Epithelial cell of prostate (primary cell): Measurements from ENCODE around the gene KANSL2.
"Not testable (repeated sequence)": the region's sequence is repeated elsewhere in the genome, so short reads cannot be mapped to it uniquely, and the experiment has no call there.

Source experiments
- DNase-seq: peaks from one replicate; pipeline ENCODE4 v3.0.0-alpha.2; 2011; ENCODE audit warnings: low read depth, low spot score
- H3K27ac ChIP-seq: fragments of 450-650 bp; 2 replicates; pipeline ENCODE4 v1.5.1; 2017; ENCODE audit warnings: mild to moderate bottlenecking

Gene KANSL2, protein sequence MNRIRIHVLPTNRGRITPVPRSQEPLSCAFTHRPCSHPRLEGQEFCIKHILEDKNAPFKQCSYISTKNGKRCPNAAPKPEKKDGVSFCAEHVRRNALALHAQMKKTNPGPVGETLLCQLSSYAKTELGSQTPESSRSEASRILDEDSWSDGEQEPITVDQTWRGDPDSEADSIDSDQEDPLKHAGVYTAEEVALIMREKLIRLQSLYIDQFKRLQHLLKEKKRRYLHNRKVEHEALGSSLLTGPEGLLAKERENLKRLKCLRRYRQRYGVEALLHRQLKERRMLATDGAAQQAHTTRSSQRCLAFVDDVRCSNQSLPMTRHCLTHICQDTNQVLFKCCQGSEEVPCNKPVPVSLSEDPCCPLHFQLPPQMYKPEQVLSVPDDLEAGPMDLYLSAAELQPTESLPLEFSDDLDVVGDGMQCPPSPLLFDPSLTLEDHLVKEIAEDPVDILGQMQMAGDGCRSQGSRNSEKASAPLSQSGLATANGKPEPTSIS

DNA sequence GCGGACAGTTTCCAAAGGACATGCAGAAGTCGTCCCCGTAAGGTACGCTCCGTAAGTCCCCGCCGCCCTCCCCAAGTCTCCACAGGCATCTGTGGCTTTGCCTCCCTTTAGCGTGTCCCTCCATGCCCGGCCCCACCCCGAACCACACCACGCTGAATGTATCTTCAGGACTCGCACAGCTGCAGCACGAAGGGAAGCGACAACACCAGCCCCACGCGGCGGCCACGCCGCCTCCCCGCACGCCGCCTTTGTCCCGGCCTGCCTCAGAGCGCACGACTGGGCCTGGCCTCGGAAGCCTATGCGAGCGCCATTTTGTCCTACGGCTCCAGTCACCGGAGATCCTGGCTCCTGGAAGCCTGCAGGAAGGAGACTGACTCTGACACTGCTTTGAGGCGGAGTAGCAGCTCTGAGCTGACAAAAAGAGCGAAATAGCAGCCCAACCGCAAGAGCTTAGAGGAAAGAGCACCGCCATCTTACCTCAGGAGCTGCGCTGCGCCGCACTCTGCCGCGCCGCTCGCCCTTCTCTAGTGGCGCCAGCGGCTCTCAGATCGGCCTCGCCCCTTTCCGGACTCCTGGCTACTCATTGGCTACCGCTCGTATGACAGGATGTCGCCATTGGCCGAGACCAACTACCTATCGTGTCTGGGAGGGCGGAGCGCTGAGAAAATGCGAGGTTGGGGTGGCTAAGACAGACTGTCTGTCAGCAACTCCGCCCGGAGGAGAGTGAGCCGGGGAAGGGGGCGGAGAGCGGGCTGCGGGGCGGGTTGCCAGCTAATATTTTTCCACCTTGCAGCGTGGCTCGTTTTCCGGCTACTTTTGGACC lies at the start of gene KANSL2:
Gene KANSL2, minus strand, starts transcription at position 529 of the 823 bp plus-strand sequence. CDS start 606 bp downstream, outside the sequence.
- H3K27ac ChIP-seq, result peak within 1 kb of the TSS; percentile 65
- peak; percentile 96 for DNase-seq

GRCh38 chr12:48728807-48729206 lies 46.8 kb upstream of the KANSL2 start:
- no peak overlapping the region for H3K27ac ChIP-seq
- no peak for DNase-seq

GRCh38 chr12:48720737-48721136 lies 38.7 kb upstream of the KANSL2 start:
- DNase-seq, H3K27ac ChIP-seq: not testable (repeated sequence)

DNA sequence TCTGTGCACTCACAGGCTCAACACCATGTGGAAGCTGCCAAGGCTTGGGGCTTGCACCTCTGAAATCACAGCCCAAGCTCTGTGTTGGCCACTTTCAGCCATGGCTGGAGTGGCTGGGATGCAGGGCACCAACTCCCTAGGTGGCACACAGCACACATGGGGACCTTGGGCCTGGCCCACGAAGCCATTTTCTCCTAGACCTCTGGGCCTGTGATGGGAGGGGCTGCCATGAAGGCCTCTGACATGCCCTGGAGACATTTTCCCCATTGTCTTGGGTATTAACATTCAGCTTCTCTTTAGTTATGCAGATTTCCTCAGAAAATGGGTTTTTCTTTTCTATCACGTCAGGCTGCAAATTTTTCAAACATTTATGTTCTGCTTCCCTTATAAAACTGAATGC lies 38.1 kb upstream of the KANSL2 start:
- not testable (repeated sequence) for H3K27ac ChIP-seq, DNase-seq

GRCh38 chr12:48719002-48719401 lies 37.0 kb upstream of the KANSL2 start:
- DNase-seq, H3K27ac ChIP-seq: not testable (repeated sequence)

DNA sequence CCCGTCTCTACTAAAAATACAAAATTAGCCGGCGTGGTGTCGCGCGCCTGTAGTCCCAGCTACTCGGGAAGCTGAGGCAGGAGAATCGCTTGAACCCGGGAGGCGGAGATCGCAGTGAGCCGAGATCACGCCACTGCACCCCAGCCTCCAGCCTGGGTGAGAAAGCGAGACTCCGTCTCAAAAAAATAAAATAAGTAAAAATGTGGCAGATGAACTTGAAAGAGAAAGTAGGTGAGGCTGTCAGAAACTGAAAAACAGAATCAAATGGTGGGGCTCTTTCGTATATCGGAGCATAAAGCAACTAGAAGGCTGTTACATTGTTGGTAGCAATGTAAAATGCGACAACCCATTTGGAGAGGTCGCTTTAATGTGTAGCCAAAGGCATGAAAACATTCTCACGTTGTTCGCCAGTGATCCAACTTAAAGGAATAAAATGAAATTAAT lies 35.2 kb upstream of the KANSL2 start:
- no peak for DNase-seq

DNA sequence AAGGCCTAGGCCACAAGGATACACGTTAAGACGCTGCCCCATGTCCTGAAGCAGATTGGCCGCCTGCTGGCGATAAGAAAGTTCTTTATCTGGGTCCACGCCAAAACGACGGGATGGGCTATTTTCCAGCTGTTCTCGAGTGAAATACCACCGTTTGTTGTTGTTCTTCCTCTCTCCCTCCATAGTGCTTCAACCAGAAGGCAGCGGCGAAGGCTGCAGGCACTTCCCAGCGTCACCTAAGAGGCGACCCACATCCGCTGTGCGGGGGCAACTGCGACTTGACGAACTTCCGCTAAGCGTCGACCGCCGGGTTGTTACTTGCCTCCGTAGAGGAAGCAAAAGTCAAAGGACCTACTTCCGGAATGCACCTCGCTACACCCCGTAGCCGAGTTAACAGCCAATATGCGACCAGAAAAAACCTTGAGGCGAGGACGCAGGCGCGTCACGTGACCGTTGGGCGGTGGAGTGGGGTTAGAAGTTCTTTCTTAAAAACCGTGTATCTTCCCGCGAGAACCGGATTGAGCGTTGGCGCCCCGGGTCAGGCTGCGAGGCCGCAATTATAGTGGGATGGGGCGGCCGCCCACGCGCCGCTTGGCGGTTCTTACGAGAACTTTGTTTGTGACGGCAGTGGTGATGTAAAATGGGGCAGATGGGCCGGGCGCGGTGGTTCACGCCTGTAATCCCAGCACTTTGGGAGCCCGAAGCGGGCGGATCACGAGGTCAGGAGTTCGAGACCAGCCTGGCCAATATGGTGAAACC lies 34.6 kb upstream of the KANSL2 start, which contains the start of gene CCNT1:
Gene CCNT1, minus strand, starts transcription at position 215 of the 759 bp plus-strand sequence. Its CDS starts 32 bp downstream, at position 183.
- H3K27ac ChIP-seq, result peak within 1 kb of the TSS; percentile 89
- DNase-seq, result peak; percentile 99

More for the DNA sequence above, 35.2 kb upstream of the KANSL2 start:
- peak overlapping the region; percentile 89 for H3K27ac ChIP-seq

DNA sequence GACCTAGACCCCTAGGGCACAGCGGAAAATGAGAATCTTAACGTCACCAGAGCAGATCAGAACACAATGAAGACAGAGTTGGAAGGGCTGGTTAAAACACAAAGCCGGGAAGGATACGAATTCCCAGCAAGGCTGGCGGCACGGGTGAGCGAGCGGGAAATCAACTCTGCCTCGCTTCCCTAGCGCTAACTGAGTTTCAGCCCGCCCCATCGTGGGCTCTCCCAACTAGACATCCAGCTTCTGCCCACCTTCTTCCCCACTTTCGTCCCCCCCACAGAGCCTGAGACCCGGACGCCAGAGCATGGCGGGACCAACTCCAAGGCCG lies 34.1 kb upstream of the KANSL2 start:
- no peak for DNase-seq
- peak overlapping the region; percentile 89 for H3K27ac ChIP-seq

DNA sequence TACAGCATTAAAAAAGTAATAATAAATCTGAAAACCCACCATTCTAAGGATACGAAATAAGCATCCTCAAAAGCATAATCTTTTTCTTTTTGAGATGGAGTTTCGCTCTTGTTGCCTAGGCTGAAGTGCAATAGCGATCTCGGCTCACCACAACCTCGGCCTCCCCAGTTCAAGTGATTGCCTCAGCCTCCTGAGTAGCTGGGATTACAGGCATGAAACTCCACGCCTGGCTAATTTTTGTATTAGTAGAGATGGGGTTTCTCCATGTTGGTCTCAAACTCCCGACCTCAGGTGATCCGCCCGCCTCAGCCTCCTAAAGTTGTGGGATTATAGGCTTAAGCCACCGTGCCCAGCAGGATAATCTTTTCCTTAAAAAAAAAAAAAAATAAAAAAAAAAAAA lies 30.2 kb upstream of the KANSL2 start:
- no peak for DNase-seq
- H3K27ac ChIP-seq, result no peak overlapping the region

- H3K27ac ChIP-seq, DNase-seq: not testable (repeated sequence)
Observed at GRCh38 chr12:48698822-48699221, 16.8 kb upstream of the KANSL2 start.

DNA sequence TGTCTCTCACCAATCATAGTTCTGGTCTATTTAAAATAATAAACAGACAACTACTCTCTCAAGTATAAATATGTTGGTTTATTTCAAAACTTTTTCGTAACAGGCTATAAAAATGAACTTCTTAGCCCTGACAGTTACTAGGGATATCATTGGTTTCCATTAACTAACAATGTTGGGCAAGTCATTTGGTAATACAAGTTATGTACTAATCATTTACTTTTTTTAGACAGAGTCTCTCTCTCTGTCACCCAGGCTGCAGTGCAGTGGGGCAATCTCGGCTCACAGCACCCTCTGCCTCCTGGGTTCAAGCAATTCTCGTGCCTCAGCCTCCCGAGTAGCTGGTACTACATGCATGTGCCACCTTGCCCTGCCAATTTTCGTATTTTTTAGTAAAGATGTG lies 14.6 kb upstream of the KANSL2 start:
- no peak for DNase-seq

DNA sequence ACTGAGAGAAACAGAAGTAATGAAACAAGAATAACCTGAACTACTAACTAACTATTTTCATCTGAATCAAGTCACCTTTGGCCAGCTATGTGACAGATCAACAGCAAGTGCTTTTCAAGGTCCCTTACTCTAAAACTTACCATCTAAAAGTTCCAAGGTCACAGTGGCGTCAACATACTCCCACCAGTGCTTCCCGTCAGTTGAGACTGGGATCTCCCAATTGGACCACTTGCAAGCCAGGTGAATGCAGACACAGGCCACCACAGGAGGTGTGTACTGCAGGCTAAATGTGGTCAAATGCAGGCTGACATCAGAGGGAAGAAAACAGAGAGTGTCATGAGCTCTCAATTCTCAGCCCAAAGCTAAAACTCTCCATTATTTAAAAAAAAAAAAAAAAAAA lies 13.8 kb upstream of the KANSL2 start:
- no peak overlapping the region for H3K27ac ChIP-seq
- DNase-seq, result no peak

More for the DNA sequence above, 14.6 kb upstream of the KANSL2 start:
- H3K27ac ChIP-seq, result no peak overlapping the region

DNA sequence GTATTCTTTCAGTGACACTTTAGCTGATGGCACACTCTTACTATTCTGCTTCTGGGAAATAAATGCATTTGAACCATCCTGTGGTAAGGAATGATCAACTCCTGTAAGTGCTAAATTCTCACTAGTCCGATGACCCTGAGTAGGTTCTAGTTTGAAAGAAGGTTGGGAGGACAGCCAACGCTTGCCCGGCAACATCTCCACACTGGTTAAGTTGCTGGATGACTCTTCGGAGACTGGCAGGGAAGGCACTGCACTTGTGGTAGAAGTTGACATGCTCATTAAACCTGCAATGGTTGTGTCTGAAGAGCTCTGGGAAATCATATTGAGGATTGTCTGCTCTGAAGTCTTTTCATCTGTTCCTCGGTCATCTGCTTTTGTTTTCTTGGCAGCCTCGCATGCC lies 12.0 kb upstream of the KANSL2 start:
- no peak overlapping the region for H3K27ac ChIP-seq
- DNase-seq, result no peak

DNA sequence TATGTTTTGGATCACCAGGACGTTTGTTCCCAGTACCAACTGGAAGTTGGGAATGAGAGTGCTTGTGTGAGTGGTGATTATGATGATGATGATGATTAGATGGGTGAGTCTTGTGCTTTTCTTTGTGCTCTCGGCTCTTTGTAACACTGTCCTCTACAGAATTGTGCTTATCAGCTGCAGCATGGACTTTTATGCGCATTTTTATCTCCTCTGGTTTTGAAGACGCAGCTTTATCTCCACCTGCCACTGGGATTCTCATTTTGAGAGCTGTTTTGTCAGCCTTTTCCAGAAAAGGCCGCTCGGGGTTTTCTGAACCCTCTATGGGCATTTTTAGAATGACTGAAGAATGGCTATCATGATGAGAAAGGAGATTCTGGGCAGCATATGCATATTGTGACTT lies 11.5 kb upstream of the KANSL2 start:
- no peak for DNase-seq
- H3K27ac ChIP-seq, result no peak overlapping the region

- no peak overlapping the region for H3K27ac ChIP-seq
- no peak for DNase-seq
Observed at GRCh38 chr12:48691826-48692487, 9.9 kb upstream of the KANSL2 start.

- H3K27ac ChIP-seq, result no peak overlapping the region
- DNase-seq, result no peak
Observed at GRCh38 chr12:48690990-48691389, 9.0 kb upstream of the KANSL2 start.

DNA sequence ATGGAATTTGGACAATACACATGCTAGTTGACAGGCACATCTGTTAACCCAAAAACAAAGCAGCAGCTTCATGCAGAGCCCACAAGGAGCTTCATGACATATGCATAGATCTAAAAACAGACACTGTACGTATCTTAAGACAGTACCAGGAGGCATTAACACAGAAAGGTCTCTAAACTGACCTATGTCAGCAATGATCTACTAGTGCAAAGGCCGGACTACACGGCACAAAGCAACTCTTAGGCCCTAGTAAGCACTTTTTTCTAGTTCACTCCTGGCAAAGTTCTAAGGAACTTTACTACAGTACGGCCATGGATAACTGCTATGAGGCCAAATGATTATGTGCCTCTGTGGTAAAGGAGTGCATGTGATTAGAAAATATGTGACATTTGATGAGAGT lies 8.4 kb upstream of the KANSL2 start:
- no peak for DNase-seq
- H3K27ac ChIP-seq, result no peak overlapping the region

- DNase-seq, result no peak
- H3K27ac ChIP-seq, result no peak overlapping the region
Observed at GRCh38 chr12:48688836-48689235, 6.8 kb upstream of the KANSL2 start.

GRCh38 chr12:48687592-48687991 lies 5.6 kb upstream of the KANSL2 start:
- H3K27ac ChIP-seq, result no peak overlapping the region
- DNase-seq, result no peak
